ENCODE data around the gene EMC6. TPM values are rescaled to one million over a fixed set of nuclear protein-coding genes. Genes with fewer than 3 reads are reported as not detected.
A peak's percentile ranks its signal among the peaks of the same experiment; 100 is the strongest.

Gene EMC6
- total RNA-seq = 33.1 to 36.5 TPM (median 33.6 TPM) in 3 replicates

GRCh38 chr17:3668279-3669084 is at the start of gene EMC6, which contains the start of gene TAX1BP3:
Gene EMC6 (plus strand): TSS chr17:3668812. CDS start chr17:3669147, 335 bp downstream.
Gene TAX1BP3 (minus strand): TSS chr17:3668578. CDS start chr17:3668526, 52 bp downstream.
- H3K27ac Mint-ChIP-seq = peak within 1 kb of the TSS; percentile 99
- H3K4me3 Mint-ChIP-seq = peak within 1 kb of the TSS; percentile 85
- peak; percentile 99 to 100 for DNase-seq (ENCODE audit: low spot score in 2 of 2, unreplicated experiment in 2 of 2)

DNA sequence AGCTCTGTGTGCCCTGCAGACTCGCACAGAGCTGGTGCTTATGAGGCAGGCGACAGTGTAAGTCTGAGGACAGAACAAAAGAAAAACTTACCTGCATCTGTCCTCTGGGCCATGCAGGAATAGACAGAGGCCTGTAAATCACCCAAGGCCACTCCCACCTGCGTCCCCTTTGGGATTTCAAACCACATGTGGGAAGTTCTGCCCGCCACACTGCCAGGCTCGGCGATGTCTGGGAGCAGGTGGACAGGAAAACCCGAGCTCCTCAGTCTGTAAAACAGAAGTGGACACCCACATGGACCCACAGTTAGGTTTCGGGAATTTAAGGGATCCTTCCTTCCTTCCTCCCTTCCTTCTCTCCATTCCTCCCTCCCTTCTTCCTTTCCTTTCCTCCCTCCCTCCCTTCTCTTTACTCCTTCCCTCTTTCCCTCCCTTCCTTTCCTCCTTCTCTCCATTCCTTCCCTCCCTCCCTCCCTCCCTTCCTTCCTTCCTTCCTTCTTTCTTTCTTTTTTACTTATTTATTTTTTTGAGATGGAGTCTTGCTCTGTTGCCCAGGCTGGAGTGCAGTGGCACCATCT is 47.4 kb upstream of the EMC6 start:
- Mint-ChIP-seq H3K9me3 (peaks cover 3% of the 10 kb centered on the region), H3K4me1 (no peaks in the 10 kb centered on the region), H3K27me3 (ENCODE audit: low read depth) (no peaks in the 10 kb centered on the region), H3K36me3 (peaks cover 47% of the 10 kb centered on the region), H3K4me3 (no peak overlapping the region), H3K27ac (no peak overlapping the region)
- no peak for DNase-seq (ENCODE audit: low spot score in 2 of 2, unreplicated experiment in 2 of 2)
- TF ChIP-seq, protein P1, sequence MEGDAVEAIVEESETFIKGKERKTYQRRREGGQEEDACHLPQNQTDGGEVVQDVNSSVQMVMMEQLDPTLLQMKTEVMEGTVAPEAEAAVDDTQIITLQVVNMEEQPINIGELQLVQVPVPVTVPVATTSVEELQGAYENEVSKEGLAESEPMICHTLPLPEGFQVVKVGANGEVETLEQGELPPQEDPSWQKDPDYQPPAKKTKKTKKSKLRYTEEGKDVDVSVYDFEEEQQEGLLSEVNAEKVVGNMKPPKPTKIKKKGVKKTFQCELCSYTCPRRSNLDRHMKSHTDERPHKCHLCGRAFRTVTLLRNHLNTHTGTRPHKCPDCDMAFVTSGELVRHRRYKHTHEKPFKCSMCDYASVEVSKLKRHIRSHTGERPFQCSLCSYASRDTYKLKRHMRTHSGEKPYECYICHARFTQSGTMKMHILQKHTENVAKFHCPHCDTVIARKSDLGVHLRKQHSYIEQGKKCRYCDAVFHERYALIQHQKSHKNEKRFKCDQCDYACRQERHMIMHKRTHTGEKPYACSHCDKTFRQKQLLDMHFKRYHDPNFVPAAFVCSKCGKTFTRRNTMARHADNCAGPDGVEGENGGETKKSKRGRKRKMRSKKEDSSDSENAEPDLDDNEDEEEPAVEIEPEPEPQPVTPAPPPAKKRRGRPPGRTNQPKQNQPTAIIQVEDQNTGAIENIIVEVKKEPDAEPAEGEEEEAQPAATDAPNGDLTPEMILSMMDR (IDR thresholded peaks at IDR 0.05; ENCODE audit: unreplicated experiment) = no peak

More at GRCh38 chr17:3668279-3669084, at the start of gene EMC6, which contains the start of gene TAX1BP3:
- H3K4me1 Mint-ChIP-seq = peaks cover 32% of the 10 kb centered on the region
- no peaks in the 10 kb centered on the region for H3K27me3 Mint-ChIP-seq (ENCODE audit: low read depth)
- TF ChIP-seq, protein P1 (IDR thresholded peaks at IDR 0.05; ENCODE audit: unreplicated experiment) = no peak
- peaks cover 12% of the 10 kb centered on the region for H3K36me3 Mint-ChIP-seq
- no peaks in the 10 kb centered on the region for H3K9me3 Mint-ChIP-seq

DNA sequence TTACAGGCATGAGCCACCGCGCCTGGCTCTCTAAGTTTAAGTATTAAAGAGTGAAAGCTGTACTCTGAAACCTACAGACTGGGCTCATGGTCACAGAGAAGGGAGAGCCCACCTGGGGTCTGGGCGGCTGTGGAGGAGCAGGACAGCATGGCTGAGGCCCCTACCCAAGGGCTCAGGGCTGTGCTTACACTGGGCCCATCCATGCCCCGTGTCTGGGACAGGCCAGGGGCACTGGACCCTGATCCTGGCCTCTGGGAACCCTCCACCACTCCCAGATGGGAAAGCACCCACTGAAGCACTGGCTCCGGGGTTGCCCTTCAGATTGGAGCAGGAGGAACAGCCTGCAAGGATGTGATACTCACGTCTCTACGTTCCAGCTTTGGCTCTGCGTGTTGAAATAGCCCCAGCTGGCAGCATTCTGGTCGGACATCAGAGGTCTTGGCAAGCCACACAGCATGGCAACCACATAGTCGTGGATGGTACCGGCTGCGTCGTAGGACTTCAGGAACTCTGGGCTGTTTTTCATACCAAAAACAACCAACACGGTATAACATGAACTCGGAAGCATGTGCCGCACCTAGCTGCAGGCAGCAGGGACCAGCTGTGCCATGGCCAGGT is 45.5 kb upstream of the EMC6 start:
- TF ChIP-seq, protein P1 (IDR thresholded peaks at IDR 0.05; ENCODE audit: unreplicated experiment) = no peak
- peaks cover 40% of the 10 kb centered on the region for H3K36me3 Mint-ChIP-seq
- no peak overlapping the region for H3K4me3 Mint-ChIP-seq
- no peaks in the 10 kb centered on the region for H3K27me3 Mint-ChIP-seq (ENCODE audit: low read depth)
- no peak overlapping the region for H3K27ac Mint-ChIP-seq
- no peaks in the 10 kb centered on the region for H3K4me1 Mint-ChIP-seq
- DNase-seq (ENCODE audit: low spot score in 2 of 2, unreplicated experiment in 2 of 2) = no peak
- peaks cover 3% of the 10 kb centered on the region for H3K9me3 Mint-ChIP-seq

- no peak for DNase-seq (ENCODE audit: low spot score in 2 of 2, unreplicated experiment in 2 of 2)
- Mint-ChIP-seq H3K9me3 (no peaks in the 10 kb centered on the region), H3K36me3 (peaks cover 30% of the 10 kb centered on the region), H3K27me3 (ENCODE audit: low read depth) (no peaks in the 10 kb centered on the region), H3K4me3 (no peak overlapping the region), H3K4me1 (no peaks in the 10 kb centered on the region), H3K27ac (no peak overlapping the region)
- TF ChIP-seq, protein P1 (IDR thresholded peaks at IDR 0.05; ENCODE audit: unreplicated experiment) = no peak
Observed at GRCh38 chr17:3626831-3627768, 41.5 kb upstream of the EMC6 start.

DNA sequence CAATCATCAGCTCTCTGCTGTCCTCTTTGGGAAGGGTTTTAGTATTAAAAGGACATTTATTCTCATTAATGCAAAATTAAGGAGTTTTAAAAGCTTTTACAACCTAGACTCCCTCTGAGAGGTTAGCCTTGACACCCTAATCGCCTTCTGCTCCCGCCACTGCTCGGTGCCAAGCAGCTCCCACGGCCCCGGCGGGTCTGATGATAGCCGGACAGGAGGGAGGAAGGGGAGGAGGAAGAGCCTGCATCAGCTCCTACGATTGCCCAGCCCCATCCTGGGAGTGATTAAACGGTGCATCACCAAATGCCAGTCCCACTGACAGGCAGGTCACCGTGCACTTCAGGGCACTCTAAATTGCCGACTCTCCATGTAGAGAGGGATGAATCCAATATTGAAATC is 40.8 kb upstream of the EMC6 start:
- H3K9me3 Mint-ChIP-seq = no peaks in the 10 kb centered on the region
- no peaks in the 10 kb centered on the region for H3K4me1 Mint-ChIP-seq
- no peaks in the 10 kb centered on the region for H3K27me3 Mint-ChIP-seq (ENCODE audit: low read depth)
- no peak for DNase-seq (ENCODE audit: low spot score in 2 of 2, unreplicated experiment in 2 of 2)
- no peak overlapping the region for H3K27ac Mint-ChIP-seq
- peaks cover 34% of the 10 kb centered on the region for H3K36me3 Mint-ChIP-seq
- TF ChIP-seq, protein P1 (IDR thresholded peaks at IDR 0.05; ENCODE audit: unreplicated experiment) = no peak
- H3K4me3 Mint-ChIP-seq = no peak overlapping the region

All from mesothelial cell of epicardium (in vitro differentiated cells).